ENCODE measurements around the gene AMDHD2. TPM values are rescaled to one million over a fixed set of nuclear protein-coding genes. Genes with fewer than 3 reads are reported as not detected.

Gene AMDHD2
- total RNA-seq, 1 experiment from 2014 or later: 8.9 TPM

- DNase-seq (ENCODE audit: low read depth): peak; percentile 87
These were observed 37.2 kb upstream of the AMDHD2 start for GRCh38 chr16:2482708-2483534.

- DNase-seq (ENCODE audit: low read depth): no peak
These were observed 36.0 kb upstream of the AMDHD2 start for GRCh38 chr16:2483939-2484897.

GRCh38 chr16:2484898-2485508 lies 35.2 kb upstream of the AMDHD2 start:
- no peak for DNase-seq (ENCODE audit: low read depth)

- DNase-seq (ENCODE audit: low read depth): no peak
These were observed 34.2 kb upstream of the AMDHD2 start for GRCh38 chr16:2485811-2486507.

DNA sequence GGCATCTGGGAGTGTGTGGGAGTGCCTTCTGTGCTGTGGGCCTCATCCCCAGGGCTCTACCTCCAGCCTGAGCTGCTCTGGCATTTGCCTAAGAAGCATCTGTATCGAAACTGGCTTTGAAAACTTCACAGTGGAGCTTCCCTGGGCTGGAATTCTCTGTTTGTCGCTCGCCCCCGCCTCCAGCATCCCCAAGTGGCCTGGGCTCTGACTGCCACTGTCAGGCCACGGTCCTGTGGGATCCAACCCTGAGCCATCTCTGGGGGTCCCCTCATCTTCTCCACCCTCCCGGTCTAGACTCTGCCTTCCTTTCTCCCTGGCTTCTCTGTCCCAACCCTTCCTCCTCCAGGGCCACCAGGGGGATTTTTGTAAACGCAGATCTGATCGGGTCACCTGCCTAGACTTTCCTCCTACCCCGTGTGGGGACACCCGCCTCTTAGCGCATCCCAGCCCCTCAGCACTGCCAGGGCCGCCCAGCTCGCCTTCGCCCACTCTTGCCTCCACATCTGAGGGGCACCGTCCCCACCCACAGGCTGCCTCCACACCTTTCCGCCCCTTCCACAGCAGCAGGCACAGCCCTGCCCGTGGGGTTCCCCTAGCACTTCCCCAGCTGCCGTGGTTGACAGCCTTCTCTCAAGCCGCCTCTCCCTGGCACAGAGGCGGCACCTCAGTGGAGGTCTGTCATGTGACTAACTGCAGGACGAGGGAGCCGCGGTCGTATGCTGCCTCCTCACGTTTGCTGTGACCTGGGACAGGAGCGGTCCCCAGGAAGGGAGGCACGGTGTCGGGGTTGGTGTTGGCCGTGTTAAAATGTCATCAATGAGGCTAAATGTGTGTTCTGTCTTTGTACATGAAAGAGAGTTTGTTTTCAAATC lies 33.3 kb upstream of the AMDHD2 start:
- peak; percentile 34 for DNase-seq (ENCODE audit: low read depth)

DNA sequence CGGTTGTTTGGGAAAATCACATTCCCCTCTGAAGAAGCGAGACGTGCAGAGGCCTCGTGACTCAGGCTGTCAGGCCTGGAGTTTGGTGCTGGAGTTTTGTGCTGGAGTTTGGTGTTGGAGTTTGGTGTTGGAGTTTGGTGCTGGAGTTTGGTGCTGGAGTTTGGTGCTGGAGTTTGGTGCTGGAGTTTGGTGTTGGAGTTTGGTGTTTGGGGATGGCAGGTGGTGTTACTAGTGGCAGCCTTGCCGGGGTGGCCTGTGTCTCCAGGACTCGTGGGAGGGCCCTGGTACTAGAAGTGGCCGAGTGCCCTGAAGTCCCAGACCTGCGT lies 32.7 kb upstream of the AMDHD2 start:
- no peak for DNase-seq (ENCODE audit: low read depth)

GRCh38 chr16:2487903-2488531 lies 32.2 kb upstream of the AMDHD2 start:
- no peak for DNase-seq (ENCODE audit: low read depth)

DNA sequence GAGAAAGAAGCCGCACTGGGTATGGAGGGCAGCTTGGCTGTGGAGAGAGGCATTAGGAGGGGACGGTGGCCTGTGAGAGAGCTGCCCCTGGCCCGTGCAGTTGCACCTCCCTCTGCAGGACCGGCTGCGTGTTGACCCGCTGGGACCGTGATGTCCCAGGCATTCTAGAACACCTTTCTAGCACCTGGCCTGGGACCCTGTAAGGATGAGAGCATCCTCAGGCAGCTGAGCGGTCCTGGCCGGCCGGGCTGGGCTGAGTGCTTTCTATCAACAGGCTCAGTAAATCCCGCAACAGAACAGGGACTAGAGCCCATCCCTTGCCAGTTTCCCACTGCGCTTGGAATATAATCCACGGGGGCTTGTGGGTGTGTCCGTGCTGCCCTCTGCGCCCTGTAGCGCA lies 30.6 kb upstream of the AMDHD2 start:
- no peak for DNase-seq (ENCODE audit: low read depth)

- no peak for DNase-seq (ENCODE audit: low read depth)
These were observed 29.7 kb upstream of the AMDHD2 start for GRCh38 chr16:2490190-2491105.

DNA sequence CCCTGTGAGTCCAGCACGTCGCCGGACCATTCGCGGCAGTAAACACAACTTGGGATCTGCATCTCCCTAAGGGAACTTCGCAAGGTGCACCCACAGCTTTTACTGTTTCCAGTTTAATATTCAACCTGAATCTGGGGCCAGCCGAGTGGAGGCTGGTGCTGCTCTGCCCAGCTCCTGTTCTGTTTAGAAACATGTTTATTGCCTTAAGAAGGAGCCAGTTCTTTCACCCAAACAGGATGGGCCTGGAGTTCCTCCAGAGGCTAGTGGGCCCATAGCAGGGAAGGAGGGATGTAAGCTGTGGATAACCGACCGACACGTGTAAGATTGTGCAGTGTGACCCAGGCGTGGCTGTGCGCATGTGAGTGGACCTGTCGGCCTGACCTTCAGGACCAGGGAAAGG lies 27.9 kb upstream of the AMDHD2 start:
- no peak for DNase-seq (ENCODE audit: low read depth)

- no peak for DNase-seq (ENCODE audit: low read depth)
These were observed 26.6 kb upstream of the AMDHD2 start for GRCh38 chr16:2493605-2494004.

DNA sequence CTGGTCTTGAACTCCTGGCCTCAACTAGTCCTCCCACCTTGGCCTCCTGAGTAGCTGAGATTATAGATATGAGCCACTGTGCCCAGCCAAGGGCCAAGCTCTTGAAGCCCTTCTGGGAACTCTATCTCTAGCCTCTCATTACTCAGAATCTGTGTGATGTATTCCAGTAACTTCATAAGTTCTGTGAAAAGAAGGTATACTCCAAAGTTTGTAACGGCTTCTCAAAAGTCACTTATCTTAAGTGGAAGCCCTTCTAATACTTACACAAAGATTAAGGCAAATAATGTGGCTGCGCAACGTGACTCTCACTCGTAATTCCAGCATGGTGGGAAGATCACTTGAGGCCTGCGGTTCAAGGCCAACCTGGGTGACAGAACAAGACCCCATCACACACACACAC lies 25.6 kb upstream of the AMDHD2 start:
- no peak for DNase-seq (ENCODE audit: low read depth)

DNA sequence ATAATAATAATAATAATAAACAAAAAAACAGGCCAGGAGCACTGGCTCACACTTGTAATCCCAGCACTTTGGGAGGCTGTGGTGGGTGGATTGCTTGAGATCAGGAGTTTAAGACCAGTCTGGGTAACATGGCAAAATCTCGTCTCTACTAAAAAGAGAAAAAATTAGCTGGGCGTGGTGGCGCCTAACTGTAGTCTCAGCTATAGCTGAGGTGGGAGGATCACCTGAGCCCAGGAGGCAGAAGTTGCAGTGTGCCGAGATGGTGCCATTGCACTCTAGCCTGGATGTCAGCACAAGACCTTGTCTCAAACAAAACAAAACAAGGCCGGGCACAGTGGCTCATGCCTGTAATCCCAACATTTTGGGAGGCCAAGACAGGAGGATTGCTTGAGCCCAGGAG lies 25.1 kb upstream of the AMDHD2 start:
- no peak for DNase-seq (ENCODE audit: low read depth)

DNA sequence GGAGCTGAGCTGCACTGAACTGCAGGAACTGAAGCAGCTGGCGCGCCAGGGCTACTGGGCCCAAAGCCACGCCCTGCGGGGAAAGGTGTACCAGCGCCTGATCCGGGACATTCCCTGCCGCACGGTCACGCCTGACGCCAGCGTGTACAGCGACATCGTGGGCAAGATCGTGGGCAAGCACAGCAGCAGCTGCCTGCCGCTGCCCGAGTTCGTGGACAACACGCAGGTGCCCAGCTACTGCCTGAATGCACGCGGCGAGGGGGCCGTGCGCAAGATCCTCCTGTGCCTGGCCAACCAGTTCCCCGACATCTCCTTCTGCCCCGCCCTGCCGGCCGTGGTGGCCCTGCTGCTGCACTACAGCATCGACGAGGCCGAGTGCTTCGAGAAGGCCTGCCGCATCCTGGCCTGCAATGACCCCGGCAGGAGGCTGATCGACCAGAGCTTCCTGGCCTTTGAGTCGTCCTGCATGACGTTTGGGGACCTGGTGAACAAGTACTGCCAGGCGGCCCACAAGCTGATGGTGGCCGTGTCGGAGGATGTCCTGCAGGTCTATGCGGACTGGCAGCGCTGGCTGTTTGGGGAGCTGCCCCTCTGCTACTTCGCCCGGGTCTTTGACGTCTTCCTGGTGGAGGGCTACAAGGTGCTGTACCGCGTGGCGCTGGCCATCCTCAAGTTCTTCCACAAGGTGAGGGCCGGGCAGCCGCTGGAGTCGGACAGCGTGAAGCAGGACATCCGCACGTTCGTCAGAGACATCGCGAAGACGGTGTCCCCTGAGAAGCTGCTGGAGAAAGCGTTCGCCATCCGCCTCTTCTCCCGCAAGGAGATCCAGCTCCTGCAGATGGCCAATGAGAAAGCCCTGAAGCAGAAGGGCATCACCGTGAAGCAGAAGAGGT lies 23.7 kb upstream of the AMDHD2 start:
- DNase-seq (ENCODE audit: low read depth): no peak

GRCh38 chr16:2497116-2497630 lies 23.0 kb upstream of the AMDHD2 start:
- no peak for DNase-seq (ENCODE audit: low read depth)

DNA sequence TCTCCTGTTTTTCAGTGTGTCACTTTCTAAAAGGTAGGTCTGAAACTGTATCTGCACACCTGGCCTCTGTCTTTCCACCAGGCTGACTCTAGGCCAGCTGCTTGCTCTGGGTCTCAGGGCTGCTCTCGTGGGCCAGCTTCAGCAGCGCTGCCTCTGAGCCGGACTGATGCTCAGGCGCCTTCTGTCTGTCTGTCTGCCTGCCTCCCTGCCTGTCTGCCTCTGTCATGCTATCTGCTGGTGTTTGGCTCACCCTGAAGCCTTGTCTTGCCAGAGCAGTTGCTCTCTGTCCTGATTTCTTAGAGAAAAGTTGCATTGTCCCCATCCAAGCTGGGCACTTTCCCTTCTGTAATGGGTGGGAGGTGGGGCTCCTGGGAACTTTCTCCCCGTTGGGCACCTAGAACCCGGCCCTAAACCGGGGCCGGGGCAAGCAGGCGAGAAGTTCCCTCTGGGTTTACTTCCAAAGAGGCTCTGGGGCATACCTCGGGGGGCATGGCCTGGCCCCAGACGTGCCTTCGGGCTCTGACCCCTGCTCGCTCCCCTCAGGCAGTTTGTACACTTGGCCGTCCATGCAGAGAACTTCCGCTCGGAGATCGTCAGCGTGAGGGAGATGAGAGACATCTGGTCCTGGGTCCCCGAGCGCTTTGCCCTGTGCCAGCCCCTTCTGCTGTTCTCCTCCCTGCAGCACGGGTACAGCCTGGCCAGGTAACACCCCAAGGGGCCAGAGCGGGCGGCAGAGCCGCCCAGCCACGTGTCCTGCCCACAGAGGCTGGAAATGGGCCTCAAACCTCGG lies 22.3 kb upstream of the AMDHD2 start:
- DNase-seq (ENCODE audit: low read depth): no peak

Measured in RPMI7951 (cell line).